ENCODE measurements around the gene GGT7.
"Not testable (repeated sequence)": the region's sequence is repeated elsewhere in the genome, so short reads cannot be mapped to it uniquely, and the experiment has no call there.

Gene GGT7, protein sequence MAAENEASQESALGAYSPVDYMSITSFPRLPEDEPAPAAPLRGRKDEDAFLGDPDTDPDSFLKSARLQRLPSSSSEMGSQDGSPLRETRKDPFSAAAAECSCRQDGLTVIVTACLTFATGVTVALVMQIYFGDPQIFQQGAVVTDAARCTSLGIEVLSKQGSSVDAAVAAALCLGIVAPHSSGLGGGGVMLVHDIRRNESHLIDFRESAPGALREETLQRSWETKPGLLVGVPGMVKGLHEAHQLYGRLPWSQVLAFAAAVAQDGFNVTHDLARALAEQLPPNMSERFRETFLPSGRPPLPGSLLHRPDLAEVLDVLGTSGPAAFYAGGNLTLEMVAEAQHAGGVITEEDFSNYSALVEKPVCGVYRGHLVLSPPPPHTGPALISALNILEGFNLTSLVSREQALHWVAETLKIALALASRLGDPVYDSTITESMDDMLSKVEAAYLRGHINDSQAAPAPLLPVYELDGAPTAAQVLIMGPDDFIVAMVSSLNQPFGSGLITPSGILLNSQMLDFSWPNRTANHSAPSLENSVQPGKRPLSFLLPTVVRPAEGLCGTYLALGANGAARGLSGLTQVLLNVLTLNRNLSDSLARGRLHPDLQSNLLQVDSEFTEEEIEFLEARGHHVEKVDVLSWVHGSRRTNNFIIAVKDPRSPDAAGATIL

GRCh38 chr20:34872622-34873224 is at the start of gene GGT7:
GGT7 (minus strand) TSS chr20:34872856; CDS start chr20:34872815, 41 bp downstream.
- peak; percentile 83 to 87 for DNase-seq (ENCODE audit: low read depth in 2 of 2)

DNA sequence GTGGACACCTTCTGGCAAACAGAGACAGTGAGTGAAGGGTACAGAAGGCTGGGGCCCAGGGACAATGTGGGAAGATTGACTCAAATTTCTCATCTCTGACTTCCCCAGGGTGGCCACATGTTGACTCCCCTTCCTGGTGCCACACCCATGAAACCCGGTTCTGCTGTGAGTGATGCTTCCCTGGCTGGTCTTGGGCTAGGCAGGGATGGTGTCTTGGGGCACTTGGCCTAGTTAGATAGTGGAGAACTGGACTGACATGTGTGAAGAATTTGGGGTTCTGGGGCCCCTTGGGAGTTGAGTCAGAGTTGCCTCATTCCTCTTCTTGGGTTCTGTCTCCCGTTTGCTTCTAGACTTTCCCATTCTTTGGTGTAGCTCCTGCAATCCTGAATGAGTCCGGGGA is 48.8 kb upstream of the GGT7 start:
- DNase-seq (ENCODE audit: low read depth in 2 of 2), result peak in 1 of 2 donors; percentile 12

DNA sequence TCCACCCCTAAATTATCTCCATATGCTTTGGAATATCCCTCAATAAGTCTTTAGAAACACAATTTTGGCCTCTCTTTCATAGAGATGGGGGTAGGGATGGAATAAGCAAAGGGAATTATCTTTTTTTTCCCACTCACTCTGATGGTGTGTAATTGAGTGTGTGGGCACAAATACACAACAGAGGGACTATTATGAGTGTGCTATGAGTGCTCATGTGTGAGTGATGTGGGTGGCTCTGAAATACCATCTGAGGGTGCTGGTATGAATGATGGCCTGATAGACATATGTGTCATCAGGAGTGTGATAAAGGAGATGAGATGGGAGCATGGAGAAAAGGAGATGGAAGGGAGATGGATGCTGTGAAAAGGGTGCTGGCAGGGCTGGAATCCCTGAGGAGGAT is 47.4 kb upstream of the GGT7 start:
- no peak for DNase-seq (ENCODE audit: low read depth in 2 of 2)

GRCh38 chr20:34916774-34917354 is 44.2 kb upstream of the GGT7 start:
- DNase-seq (ENCODE audit: low read depth in 2 of 2), result no peak

- no peak for DNase-seq (ENCODE audit: low read depth in 2 of 2)
Observed at GRCh38 chr20:34915749-34916455, 43.2 kb upstream of the GGT7 start.

DNA sequence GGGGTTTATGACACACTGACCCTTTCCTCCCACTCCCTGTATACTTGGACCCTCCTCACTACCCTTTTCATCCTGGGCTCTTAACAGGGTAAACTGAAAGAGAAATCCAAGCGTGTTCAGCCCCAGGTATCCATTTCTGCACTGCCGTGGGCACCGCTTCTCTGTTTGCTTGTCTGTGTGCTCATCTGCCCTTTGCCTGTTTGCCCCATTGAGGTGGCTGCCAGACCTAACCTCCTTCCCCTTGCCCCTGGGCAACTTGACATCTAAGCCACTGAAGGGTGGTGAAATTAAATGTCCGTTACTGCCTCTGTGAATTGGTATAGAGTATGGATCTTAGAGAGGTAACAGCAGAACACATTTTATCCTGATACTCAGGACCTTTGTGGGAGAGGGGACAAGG is 42.5 kb upstream of the GGT7 start:
- no peak for DNase-seq (ENCODE audit: low read depth in 2 of 2)

GRCh38 chr20:34907616-34908469 is 35.2 kb upstream of the GGT7 start:
- no peak for DNase-seq (ENCODE audit: low read depth in 2 of 2)

- no peak for DNase-seq (ENCODE audit: low read depth in 2 of 2)
Observed at GRCh38 chr20:34904202-34904621, 31.6 kb upstream of the GGT7 start.

GRCh38 chr20:34898731-34899130 is 26.1 kb upstream of the GGT7 start:
- DNase-seq (ENCODE audit: low read depth in 2 of 2), result not testable (repeated sequence)

GRCh38 chr20:34898129-34898528 is 25.5 kb upstream of the GGT7 start:
- DNase-seq (ENCODE audit: low read depth in 2 of 2), result not testable (repeated sequence)

- DNase-seq (ENCODE audit: low read depth in 2 of 2), result no peak
Observed at GRCh38 chr20:34896086-34896621, 23.5 kb upstream of the GGT7 start.

DNA sequence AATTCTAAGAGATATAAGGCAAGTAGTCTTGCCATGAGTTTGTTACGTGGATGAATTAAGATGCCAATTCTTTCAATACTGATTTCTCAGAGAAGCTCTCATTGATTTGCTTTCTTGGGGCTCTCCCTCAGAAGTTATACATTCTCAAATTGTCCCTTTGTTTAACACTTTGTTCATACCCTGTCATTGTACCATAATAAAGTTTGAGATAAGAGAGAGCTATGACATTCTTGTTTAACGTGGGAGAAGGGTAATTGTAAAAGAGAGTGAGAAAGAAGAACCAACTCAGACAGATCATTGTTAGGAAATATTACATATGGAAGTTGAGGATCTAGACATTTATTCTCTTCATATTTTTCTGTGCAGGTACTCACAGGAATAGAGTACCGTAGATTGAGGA is 22.8 kb upstream of the GGT7 start:
- DNase-seq (ENCODE audit: low read depth in 2 of 2), result no peak

DNA sequence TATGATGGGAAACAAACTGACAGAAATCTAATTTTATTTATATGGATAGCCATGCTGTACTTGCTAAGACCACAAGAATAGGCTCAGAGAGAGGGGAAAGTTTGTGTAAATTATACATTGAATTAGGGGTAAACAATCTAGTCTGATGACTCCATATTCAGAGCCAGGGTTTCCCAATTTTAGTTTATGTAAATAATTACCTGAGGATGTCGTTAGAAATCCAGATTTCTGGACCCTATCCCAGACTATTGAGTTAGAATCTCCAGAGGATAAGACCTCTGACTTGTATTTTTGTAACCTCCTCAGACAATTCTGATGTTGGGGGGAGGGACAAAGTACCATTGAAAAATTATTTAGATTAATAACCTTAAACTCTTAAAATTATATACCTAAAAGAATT is 22.1 kb upstream of the GGT7 start:
- no peak for DNase-seq (ENCODE audit: low read depth in 2 of 2)

DNA sequence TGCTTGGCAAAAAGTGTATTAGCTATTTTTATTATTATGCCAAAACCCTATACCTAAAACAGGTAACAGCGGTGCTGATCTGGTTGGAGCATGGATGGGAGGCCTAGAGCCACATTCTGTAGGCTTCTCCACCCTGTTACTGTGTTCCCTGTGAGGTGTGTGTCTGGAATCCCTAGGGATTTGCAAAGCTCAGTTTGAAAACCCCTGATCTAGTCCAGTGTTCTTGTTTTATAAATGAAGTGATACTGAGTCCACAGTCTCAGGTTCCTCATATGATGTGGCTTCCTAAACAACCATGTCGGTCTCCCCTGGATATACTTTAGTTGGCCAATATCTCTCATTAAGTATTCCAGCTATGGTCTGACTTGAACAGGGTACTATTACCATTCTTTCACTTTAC is 20.0 kb upstream of the GGT7 start:
- DNase-seq (ENCODE audit: low read depth in 2 of 2), result no peak

- DNase-seq (ENCODE audit: low read depth in 2 of 2), result peak in 1 of 2 donors; percentile 30
Observed at GRCh38 chr20:34891166-34892062, 18.8 kb upstream of the GGT7 start.

DNA sequence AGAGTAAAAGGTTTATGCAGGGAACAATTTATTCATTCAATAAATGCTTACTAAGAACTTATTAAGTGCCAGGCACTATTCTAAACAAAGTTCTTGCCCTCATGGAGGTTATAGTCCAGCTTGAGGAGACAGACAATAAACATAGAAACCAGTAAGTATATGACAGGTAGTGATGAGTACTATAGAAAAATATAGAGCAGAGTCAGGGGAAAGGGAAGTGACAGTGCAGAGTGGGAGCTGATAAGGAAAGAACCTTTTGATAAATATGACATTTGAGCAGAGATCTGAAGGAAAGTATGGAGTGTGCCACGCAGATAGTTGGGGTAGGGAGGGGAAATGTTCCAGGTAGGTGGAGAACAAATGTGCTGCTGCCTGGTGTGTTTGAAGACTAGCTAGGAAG is 15.8 kb upstream of the GGT7 start:
- no peak for DNase-seq (ENCODE audit: low read depth in 2 of 2)

DNA sequence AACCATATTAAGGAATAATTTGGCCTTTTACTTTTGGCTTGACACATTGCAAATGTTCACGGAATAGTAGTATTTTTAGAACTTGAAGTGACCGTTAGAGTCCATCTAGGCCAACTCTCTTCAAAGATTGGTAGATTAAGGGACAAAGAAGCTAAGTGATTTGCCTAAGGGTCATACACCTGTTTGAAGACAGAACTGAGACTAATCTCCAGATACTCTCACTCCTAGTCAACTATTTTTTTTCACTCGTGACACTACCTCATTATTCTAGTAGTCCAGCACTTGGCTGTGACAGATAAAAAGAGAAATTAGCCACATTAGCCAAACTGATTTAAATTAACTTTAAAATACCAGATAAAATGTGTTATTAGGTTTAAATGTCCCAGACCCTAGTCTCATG is 14.4 kb upstream of the GGT7 start:
- DNase-seq (ENCODE audit: low read depth in 2 of 2), result no peak

DNA sequence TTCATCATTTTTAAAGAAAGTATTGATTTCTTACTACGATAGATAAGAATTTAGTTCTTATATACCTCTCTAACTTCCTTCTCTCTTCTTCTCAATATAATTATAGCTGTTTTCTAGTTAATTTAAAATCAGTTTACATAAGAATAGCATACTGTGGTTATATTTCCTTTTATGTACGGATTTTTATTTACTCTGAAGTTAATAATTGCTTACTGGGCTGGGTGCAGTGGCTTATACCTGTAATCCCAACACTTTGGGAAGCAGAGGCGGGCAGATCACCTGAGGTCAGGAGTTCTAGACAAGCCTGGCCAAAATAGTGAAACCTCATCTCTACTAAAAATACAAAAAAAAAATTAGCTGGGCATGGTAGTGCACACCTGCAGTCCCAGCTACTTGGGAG is 13.5 kb upstream of the GGT7 start:
- no peak for DNase-seq (ENCODE audit: low read depth in 2 of 2)

- no peak for DNase-seq (ENCODE audit: low read depth in 2 of 2)
Observed at GRCh38 chr20:34884260-34884659, 11.6 kb upstream of the GGT7 start.

DNA sequence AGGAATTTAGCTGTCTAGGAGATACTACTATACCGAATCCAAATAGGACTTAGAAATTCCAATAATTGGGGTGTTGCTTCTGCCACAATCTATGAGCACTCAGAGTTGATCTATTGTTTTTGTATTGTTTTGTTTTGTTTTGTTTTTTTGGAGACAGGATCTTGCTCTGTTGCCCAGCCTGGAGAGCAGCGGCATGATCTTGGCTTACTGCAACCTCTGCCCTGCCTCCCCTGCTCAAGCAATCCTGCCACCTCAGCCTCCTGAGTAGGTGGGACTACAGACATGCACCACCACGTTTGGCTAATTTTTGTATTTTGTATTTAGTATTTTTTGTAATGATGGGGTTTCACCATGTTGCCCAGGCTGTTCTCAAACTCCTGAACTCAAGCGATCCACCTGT is 11.2 kb upstream of the GGT7 start:
- no peak for DNase-seq (ENCODE audit: low read depth in 2 of 2)

All from stimulated activated CD4-positive, alpha-beta T cell treated with anti-CD3 and anti-CD28 coated beads, Interleukin-4, amount 100 ng/mL, for 48 hours (primary cell).